DND-41 (cell line): Measurements from ENCODE around the gene IRX2.

ENCODE experiments used
- EZH2 ChIP-seq: IDR thresholded peaks from 3 replicates; pipeline ENCODE4 v1.6.1; 2012; ENCODE audit warnings: borderline replicate concordance, low read depth, mild to moderate bottlenecking, moderate library complexity, low read length, inconsistent platforms; ENCODE audit not compliant: severe bottlenecking
- TF ChIP-seq, protein P1 (sequence below): IDR thresholded peaks from 2 replicates; pipeline ENCODE4 v1.5.1; 2012; ENCODE audit warnings: borderline replicate concordance, low read length, moderate library complexity, mild to moderate bottlenecking; ENCODE audit not compliant: poor library complexity, severe bottlenecking; ENCODE audit errors: extremely low read depth

DNA sequence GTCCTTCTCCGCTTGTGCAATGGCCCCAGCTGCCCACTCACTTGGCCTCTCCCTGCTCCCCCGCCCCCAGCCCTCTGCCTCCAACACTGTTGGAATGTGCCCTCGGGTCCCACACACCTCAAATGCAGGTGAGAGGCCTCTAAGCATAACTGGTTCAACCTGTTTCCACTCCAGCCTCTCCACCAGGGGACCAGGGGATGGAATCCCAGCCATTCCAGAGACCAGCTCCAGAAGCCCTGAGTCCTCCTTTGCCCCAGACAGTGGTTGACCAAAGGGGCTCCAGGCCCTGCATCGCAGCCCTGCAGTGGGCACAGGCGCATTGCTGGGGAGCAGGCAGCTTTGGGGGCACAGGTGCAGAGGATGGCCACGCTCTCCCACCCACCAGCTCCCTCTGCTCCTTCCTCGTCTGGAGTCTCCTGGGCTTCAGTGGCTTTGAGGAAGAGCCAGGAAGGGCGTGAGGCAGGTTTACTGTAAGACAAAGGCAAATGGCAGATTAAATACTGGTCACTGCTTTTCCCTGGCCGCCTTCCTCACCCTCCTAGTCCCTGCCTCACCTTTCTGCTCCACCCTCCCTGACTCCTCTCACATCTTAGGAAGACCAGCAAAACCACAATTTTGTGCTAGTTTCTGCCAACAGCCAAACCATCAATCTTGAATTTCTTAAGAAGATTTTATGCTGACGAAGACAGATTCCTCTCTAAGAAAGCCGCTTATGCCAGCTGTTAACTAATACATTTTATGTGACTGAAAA is 29.1 kb upstream of the IRX2 start:
- TF ChIP-seq, protein P1, sequence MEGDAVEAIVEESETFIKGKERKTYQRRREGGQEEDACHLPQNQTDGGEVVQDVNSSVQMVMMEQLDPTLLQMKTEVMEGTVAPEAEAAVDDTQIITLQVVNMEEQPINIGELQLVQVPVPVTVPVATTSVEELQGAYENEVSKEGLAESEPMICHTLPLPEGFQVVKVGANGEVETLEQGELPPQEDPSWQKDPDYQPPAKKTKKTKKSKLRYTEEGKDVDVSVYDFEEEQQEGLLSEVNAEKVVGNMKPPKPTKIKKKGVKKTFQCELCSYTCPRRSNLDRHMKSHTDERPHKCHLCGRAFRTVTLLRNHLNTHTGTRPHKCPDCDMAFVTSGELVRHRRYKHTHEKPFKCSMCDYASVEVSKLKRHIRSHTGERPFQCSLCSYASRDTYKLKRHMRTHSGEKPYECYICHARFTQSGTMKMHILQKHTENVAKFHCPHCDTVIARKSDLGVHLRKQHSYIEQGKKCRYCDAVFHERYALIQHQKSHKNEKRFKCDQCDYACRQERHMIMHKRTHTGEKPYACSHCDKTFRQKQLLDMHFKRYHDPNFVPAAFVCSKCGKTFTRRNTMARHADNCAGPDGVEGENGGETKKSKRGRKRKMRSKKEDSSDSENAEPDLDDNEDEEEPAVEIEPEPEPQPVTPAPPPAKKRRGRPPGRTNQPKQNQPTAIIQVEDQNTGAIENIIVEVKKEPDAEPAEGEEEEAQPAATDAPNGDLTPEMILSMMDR = no peak
- TF ChIP-seq EZH2 = no peak
